Hematopoietic multipotent progenitor cell treated with erythropoietin and hydrocortisone succinate and interleukin-3 and kit ligand, for 4 days (in vitro differentiated cells): ENCODE data around the gene NR2C2.
"Not testable (repeated sequence)": the region's sequence is repeated elsewhere in the genome, so short reads cannot be mapped to it uniquely, and the experiment has no call there.

Experiments used
- DNase-seq: peaks from one replicate; pipeline ENCODE4 v3.0.0-alpha.2; 2015

NR2C2 gene

GRCh38 chr3:14962762-14963161 lies 15.4 kb downstream of the NR2C2 start:
- no peak for DNase-seq

DNA sequence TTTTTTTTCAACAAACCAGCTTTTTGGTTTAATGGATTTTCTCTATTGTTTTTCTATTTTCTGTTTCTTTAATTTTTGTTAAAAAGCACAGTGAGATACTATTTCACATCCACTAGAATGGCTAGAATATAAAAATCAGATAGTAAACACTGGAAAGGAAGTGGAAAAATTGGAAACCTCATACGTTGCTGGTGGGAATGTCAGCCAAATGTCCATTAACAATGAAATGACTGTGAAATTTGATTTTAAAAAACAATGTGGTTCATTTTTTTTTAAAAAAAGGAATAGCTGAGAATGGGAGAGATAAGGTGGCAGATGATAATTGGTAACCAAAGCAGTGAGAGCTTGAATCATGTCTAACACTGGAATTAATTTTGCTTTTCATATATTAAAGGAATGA lies 19.9 kb downstream of the NR2C2 start:
- DNase-seq, result no peak

DNA sequence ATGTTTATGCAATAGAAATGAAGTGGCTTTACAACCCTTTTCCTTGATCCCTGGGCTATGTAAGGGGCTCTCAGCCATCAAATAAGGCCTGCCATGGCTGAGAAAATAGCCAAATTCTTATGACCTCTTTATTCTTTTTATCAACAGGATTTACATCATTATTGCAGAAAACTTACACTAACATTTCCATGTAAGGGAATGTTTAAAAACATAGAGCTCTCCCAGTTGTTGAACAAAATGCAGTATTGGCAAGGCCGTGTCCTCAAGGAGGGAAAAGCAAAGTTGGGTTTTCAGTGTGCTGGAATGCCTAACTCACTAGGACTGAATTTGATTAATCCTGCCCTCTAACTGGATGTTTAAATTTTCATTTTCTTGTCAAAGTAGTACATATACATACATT lies 22.3 kb downstream of the NR2C2 start:
- DNase-seq, result no peak

- no peak for DNase-seq
These were observed 28.9 kb downstream of the NR2C2 start for GRCh38 chr3:14976317-14976716.

DNA sequence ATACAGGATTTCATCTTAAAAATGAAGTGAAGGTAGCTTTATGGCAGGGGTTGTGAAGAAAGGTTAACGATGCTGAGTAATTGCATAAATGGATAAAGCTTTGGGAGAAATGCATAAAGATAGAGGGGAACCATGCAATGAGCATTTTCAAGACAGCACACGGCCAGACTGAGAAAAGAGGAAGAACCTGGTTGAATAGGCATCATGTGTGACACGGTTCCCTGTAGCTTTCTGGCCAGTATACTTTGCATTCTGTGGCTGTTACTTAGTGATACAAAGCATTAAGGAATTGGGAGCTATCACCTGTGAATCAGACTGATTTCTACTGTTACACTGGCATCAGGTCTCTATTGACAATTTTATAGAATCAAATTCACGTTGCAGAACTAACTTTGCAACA lies 33.3 kb downstream of the NR2C2 start:
- peak; percentile 66 for DNase-seq

DNA sequence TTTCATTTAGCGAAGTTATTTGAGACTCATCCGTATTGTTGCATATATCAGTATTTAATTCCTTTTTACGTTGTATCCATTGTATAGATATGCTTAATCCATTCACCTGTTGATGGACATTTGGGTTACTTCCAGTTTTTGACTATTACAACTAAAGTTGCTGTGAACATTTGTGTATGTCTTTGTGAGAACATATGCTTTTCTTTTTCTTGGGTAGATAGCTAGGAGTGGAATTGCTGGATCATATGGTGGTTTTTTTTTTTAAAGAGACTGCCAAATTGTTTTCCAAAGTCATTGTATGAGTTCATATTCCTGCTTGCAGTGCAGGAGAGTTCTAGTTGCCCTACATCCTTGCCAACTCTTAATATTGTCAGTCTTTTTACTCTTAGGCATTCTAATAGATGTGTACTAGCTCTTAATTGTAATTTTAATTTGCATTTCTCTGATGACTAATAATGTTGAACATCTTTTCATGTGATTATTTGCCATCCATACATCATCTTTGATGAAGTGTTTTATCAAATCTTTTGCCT lies 37.3 kb downstream of the NR2C2 start:
- DNase-seq, result no peak

DNA sequence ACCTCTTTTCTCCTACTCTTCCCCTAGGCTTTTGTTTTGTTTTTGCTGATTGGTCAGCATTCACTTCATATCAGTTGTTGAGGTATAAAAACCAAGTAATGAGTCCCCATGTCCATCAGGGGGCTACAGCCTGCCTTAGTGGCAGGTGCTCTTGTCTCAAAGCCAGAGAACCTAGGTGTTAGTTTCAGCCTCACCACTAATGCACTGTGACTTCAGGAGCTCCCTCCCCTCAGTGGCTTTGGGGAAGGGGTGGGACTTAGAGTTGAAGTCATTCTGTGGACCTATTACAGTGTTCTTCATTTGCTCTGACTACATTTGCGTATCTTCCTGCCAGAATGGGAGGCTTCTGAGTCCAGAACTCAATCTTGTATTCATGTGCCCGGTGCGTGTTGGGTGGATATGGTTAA lies 41.6 kb downstream of the NR2C2 start:
- peak; percentile 48 for DNase-seq

GRCh38 chr3:14989943-14990779 lies 42.8 kb downstream of the NR2C2 start:
- no peak for DNase-seq

- no peak for DNase-seq
These were observed 43.4 kb downstream of the NR2C2 start for GRCh38 chr3:14990780-14991148.

GRCh38 chr3:14991151-14991742 lies 43.9 kb downstream of the NR2C2 start:
- no peak for DNase-seq

DNA sequence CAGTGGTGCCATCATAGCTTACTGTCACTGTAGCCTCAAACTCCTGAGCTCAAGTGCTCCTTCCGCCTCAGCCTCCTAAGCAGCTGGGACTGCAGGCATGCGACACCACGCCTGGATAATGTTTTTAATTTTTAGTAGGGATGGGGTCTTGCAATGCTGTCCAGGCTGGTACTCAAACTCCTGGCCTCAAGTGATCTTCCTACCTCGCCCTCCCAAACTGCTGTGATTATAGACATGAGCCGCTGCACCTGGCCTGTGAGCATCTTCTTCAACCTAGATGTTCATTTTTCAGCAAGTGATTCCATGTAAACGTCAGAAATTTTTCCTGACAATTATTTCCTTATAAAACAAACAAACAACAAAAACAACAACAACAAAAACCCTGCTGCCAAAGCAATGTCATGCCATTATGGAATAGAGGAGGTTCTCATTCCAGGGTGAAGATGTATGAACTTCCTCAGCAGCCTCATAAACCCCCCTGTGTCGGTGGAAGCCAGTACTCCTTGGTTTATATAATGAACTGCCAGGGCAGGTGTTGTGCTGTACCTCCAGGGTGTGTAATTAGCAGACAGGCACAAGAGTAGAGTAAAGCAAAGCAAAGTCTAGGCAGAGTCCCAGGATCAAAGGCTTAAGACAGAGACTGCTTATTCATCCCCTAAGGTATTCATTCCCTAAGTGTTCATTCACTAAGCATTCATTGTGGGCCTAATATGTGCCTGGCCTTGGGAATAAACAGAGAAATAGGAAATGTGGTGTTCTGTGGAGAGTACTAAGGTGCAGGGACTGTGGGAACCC lies 44.6 kb downstream of the NR2C2 start:
- DNase-seq, result no peak

DNA sequence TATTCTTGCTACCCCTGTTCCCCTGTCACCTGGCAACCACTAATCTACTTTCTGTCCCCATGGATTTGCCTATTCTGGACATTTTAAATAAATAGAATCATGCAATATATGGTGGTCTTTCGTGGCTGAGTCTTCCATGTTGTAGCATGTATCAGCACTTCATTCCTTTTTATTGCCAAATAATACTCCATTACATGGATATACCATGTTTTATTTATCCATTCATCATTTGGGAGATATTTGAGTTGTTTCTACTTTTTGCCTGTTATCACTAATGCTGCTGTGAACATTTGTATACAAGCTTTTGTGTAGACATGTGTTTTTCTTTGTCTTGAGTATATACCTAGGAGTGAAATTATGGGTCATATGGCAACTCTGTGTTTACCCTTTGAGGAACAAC lies 50.6 kb downstream of the NR2C2 start:
- DNase-seq, result no peak

DNA sequence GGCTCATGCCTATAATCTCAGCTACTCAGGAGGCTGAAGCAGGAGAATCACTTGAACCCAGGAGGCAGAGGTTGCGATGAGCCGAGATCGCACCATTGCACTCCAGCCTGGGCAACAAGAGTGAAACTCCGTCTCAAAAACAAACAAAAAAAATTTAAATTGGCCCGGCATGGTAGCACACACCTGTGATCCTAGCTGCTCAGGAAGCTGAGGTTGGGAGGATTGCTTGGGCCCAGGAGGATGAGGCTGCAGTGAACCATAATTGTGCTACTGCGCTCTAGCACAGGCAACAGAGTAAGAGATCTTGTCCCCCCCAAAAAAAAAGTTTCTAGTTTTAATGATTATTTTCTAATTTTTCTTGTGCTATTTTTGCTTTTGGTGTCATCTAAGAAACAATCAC lies 51.8 kb downstream of the NR2C2 start:
- not testable (repeated sequence) for DNase-seq

- no peak for DNase-seq
These were observed 60.3 kb downstream of the NR2C2 start for GRCh38 chr3:15007681-15008141.

GRCh38 chr3:15009167-15009566 lies 61.8 kb downstream of the NR2C2 start:
- DNase-seq, result no peak

- DNase-seq, result peak; percentile 37
These were observed 63.3 kb downstream of the NR2C2 start for GRCh38 chr3:15010664-15011063.

DNA sequence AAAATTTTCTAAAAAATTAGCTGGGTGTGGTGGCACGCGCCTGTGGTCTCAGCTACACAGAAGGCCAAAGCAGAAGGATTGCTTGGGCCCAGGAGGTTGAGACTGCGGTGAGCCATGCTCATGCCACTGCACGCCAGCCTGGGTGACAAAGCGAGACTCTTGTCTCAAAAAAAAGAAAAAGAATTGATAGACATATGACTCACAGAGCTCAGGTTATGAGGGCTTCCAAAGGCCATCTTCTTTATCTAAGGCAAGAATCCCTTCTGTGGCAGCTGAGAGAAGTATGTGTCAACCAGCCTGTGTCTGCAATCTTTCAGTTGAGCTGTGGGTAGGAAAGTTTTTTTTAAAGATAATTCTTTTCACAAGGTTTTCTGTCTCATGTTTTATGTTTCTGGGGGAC lies 63.8 kb downstream of the NR2C2 start:
- peak; percentile 68 for DNase-seq

DNA sequence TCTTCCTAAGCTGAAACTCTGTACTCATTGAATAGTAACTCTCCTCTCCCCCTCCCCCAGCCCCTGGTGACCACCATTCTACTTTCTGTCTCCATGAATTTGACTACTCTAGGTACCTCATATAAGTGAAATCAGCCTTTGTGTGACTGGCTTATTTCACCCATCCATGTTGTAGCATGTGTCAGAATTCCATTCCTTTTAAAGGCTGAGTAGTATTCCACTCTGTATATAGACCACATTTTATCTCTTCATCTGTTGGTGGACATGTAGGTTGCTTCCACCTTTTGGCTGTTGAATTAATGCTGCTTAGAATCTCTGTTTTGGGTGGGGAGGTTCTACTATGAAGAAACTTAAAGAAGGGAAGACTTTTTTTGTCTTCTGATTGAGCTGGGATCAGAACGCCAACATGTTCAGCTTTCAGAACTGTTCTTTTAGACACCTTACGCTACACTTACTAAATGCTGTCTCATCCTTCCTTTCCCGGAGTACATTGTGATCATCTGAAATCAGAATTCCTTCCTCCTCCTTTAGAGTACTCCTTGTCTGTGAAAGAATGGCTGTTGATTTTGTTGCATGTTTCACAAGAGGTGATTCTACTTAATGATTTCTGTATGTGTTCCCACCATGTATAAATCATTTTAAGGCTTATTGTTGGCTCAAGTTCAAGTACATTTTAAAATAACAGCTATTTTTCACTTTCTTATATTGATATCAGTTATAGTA lies 67.4 kb downstream of the NR2C2 start:
- DNase-seq, result no peak

DNA sequence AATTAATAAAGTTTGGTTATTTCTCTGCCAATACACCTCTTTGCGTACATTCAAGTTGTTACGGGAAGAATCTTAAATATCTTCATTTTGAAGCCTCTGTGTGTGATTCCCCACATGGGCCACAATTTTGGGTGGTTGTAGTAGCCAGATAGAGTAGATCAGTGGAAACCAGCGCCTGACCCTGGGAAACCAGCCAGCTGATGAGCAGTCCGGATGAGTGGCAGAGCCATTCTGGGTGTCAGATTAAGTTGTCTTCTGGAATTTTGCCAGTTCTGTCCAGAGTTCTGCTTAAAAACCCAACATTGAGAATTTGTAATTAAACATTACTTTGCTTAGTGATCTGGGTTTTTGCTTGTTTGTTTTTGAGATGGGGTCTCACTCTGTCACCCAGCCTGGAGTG lies 68.1 kb downstream of the NR2C2 start:
- no peak for DNase-seq

DNA sequence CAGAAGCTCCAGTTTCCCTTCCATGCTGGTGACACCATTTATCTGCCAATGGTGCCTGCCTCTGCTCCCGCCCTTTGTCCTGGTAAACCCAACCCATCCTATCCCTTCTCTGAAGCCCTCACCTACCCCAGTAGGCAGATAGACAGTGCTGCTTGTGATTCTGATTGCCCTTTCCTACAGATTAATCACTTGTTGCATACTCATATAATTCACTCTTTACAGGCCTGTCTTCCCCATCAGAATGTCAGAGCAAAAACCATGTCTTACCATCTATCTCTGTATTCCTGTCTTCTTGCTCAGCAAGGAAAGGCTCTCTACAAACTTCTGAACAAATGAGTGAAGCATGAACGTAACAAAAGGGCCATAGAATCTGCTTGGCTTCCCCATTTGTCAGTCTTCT lies 69.8 kb downstream of the NR2C2 start:
- no peak for DNase-seq

DNA sequence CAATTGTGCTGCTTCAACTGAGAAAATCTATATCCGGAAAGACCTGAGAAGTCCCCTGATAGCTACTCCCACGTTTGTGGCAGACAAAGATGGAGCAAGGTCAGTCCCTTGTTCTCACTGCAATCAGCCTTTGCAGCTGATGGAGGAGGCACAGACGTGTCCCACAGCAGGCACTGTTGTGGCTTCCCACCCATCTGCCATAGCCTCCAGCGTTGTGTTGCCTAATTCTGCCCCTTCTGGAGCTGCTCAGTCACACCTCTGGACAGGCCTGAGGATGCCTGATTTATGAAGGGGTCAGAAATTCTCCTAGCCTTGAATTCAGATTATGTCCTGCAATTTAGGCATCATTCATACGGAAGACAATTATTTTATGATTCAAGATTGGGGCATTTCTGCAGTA lies 75.9 kb downstream of the NR2C2 start:
- no peak for DNase-seq

DNA sequence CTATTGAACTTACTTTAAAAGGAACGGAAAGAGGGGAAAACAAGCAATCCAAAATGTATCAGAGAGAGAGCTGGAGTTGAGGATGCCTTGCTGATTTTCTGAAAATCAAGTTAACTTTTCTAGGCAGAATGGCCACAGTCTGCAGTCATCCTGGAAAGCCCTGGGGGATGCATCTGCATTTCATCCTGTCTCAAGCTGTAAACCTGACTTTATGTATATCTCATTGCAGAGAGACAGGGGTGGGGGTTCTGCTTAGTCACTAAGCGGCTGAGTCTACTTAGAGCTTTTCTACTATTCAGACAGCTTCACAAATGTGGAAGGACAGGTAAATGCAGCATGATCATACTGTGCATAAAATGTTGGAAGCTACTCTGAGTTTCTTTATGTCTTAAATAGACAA lies 76.3 kb downstream of the NR2C2 start:
- DNase-seq, result no peak

DNA sequence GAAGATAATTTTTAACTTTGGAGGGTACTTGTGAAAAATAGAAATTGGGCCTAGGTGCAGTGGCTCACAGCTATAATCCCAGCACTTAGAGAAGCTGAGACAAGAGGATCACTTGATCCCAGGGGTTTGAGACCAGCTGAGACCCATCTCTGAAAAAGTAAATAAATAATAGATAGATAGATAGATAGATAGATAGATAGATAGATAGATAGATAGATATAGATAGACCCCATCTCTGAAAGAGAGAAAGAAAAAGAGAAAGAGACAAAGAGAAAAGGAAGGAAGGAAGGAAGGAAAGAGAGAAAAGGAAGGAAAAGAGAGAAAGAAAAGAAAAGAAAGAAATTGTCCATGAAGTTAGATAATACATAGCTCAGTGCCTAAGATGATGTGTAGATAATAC lies 82.2 kb downstream of the NR2C2 start:
- DNase-seq, result no peak
